SK-N-MC (cell line): Measurements from ENCODE around the gene TRIM17.

Source experiments
- DNase-seq: peaks from one replicate; pipeline ENCODE4 v3.0.0-alpha.2; 2011; ENCODE audit warnings: low read depth, low spot score
- H3K27ac ChIP-seq: fragments of 200-600 bp; sonication (generic); 2 replicates; pipeline ENCODE4 v1.5.1; 2016; ENCODE audit warnings: mixed run types
- H3K36me3 ChIP-seq: fragments of 200-600 bp; sonication (generic); 2 replicates; pipeline ENCODE4 v1.6.1; 2017; ENCODE audit warnings: antibody characterized with exemption, low read length, mixed read lengths; ENCODE audit not compliant: insufficient read depth
- H3K4me3 ChIP-seq: fragments of 200-600 bp; sonication (generic); 2 replicates; pipeline ENCODE4 v1.5.1; 2016
- H3K9ac ChIP-seq: fragments of 200-600 bp; sonication (generic); 2 replicates; pipeline ENCODE4 v1.8.0; 2017; ENCODE audit warnings: mixed run types, mixed read lengths; ENCODE audit not compliant: insufficient read length
- H3K9me3 ChIP-seq: fragments of 200-600 bp; sonication (generic); 2 replicates; pipeline ENCODE4 v1.6.1; 2017; ENCODE audit warnings: low read depth, mild to moderate bottlenecking, antibody characterized with exemption, low read length, moderate library complexity, mixed read lengths
- EZH2 ChIP-seq: fragments of 200-600 bp; sonication (generic); IDR thresholded peaks from one replicate; pipeline ENCODE4 v1.6.1; 2017; ENCODE audit warnings: antibody characterized with exemption
- FOXP2 ChIP-seq: optimal IDR thresholded peaks from 2 replicates; pipeline ENCODE3; 2011; ENCODE audit warnings: mild to moderate bottlenecking, moderate library complexity; ENCODE audit not compliant: insufficient read depth; ENCODE audit errors: extremely low read length, control extremely low read depth
- POLR2AphosphoS5 ChIP-seq: IDR thresholded peaks from 2 replicates; pipeline ENCODE4 v1.6.1; 2012; ENCODE audit warnings: mild to moderate bottlenecking, low read depth, low read length, borderline replicate concordance

The TRIM17 gene

DNA sequence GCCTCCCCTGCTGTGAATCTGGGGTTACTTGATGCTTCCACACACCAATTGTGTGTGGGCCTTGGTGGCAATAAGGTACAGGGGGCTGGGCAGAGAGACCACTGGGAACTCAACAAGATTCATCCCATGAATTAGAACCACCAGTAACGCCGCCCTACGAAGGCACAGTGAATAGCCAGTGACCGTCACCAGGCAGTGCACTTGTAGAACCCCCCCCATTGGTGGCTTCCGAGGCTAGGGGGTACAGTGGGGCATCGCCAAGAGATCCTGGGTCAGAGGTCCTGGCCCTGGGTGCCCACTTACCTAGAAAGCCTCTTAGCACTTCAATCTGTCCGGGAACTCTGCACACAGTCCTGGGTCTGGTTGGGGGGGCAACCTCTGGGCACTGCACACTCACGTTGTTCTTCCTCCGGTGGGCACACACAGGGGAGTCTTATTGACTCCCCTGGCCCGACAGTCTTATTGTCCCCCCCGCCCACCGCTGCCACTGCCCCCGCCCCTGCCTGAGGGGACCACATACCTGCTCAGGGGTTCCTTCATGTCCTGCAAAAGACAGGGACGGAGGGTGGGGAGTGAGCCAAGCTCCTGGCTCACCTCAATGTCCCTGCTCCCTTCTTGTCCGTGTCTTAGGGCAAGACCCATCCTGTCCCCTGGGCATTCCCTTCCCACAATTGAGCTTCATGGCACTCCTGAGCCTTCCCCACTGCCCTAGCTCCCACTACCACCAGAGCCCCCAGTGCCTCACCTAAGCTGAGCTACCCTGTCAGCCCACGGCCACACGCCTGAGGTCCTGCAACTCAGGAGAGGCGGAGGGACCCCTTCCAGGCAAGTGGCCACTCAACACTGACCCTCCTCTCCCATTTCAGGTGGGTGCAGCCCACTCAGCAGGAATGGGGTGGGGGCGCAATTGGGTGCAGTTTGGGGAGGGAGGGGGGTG, 7.5 kb downstream of the TRIM17 start:
- H3K36me3 ChIP-seq, result 0 out of 2 replicates have a peak, but pooled peaks cover 4% of the 10 kb centered on the region
- H3K9ac ChIP-seq, result no peak overlapping the region
- no peaks in the 10 kb centered on the region for H3K9me3 ChIP-seq
- no peak for DNase-seq
- no peak overlapping the region for H3K27ac ChIP-seq
- no peak overlapping the region for H3K4me3 ChIP-seq
- TF ChIP-seq EZH2 (no peak), POLR2AphosphoS5 (no peak), FOXP2 (no peak)

DNA sequence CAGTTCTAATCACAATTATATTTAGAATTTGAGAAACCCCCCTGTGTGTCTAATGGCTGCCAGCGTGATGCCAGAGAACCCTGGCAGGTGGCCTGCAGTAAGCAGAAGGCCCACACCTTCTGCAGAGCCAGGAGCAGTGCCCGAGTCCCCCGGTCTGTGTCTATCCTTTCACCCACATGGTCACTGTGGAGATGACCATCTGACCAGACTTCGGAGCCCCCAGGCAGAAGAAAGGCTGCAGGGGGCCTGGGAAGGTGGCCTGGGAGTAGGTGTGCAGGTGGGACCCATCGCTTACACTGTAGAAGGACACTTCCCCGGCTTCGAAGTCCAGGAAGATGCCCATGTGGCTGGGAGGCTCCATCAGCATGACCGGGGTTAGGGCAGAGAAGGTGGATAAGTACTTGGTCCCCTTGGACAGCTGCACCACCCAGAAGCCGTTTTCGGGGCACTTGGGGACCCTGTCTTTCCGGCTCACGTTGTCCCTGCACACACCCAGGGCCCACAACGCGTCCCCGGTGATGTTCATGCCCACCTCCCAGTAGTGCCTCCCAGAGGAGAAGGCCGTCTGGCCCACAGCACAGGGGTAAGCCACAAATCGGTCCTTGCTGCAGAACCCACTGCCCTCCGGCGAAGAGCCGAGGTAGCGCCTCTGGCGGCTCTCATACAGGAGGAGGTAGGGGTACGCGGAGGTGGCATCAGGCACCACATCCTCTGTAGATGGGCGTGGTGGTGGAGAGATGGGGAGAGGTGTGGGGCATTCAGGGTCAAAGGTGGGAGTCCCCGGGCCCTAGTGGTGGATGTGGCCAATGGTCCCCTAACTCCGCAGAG, 8.4 kb downstream of the TRIM17 start:
- no peak for TF ChIP-seq FOXP2
- no peak for TF ChIP-seq EZH2
- TF ChIP-seq POLR2AphosphoS5, result no peak
- Histone ChIP-seq H3K9me3 (no peaks in the 10 kb centered on the region), H3K27ac (no peak overlapping the region), H3K4me3 (peak overlapping the region; percentile 83), H3K36me3 (0 out of 2 replicates have a peak, but pooled peaks cover 4% of the 10 kb centered on the region), H3K9ac (no peak overlapping the region)
- DNase-seq, result no peak

DNA sequence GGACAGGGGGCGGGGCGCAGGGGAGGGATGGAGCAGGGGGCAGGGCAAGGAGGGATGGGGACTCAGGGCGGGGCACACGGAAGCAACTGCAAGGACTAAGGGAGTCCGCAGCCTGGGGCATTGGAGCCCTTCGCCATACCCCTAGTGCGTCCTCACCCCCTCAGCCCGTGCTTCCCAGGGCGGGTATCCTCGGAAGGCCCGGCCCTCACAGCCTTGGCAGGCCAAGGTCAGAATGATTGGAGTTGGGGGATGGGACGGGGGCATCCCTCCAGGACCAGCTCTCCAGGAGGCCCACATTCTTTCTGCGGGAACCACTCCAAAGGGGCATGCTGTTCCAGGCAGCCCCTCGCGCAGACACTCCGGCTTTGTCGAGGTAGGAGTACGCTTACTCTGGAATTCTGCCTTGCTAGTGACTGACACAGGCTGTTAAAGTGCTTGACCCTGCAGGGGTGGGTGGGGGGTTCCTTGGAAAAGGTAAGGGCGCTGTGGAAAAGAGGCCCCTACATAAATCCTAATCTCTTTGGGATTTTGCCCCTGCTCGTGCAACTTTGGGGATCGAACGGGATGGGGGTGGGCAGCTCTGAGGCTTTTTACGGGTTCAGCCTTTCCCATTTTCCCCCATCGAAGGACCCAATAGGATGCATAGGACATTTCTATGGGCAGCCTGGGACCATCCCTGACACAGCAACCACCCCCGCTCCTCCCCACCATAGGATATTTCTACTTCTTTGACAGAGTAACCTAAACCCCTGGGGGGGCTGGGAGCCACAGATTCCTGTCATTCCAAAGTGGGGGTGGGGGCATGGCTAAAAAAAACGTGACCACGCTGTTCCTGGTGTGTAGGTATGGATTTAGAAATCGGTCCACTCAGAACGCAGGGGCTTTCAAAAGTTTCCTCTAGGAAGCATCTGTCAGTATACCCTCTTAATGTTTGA, 9.3 kb downstream of the TRIM17 start:
- no peaks in the 10 kb centered on the region for H3K9me3 ChIP-seq
- peak overlapping the region; percentile 83 for H3K4me3 ChIP-seq
- no peak for DNase-seq
- H3K9ac ChIP-seq, result peak overlapping the region; percentile 65
- H3K36me3 ChIP-seq, result 0 out of 2 replicates have a peak, but pooled peaks cover 4% of the 10 kb centered on the region
- H3K27ac ChIP-seq, result no peak overlapping the region
- TF ChIP-seq FOXP2 (no peak), EZH2 (no peak), POLR2AphosphoS5 (no peak)

DNA sequence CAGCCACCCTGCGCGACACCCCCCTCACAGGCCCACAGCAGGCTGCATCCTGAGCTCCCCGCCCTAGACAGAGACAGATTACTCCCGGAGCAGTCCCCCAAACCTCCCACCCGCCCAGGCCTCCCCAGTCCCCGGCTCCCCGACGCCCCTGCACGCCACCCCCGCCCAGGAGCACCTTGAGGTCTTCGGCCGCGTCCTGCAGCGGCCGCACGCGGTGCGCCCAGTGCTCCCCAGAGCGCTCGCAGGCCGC, 10.8 kb downstream of the TRIM17 start:
- Histone ChIP-seq H3K9ac (peak overlapping the region; percentile 88), H3K36me3 (peaks cover 4% of the 10 kb centered on the region; the same call in 1 of the 2 replicates), H3K27ac (no peak overlapping the region), H3K4me3 (peak overlapping the region; percentile 83), H3K9me3 (no peaks in the 10 kb centered on the region)
- no peak for DNase-seq
- TF ChIP-seq FOXP2 (no peak), EZH2 (no peak), POLR2AphosphoS5 (no peak)

DNA sequence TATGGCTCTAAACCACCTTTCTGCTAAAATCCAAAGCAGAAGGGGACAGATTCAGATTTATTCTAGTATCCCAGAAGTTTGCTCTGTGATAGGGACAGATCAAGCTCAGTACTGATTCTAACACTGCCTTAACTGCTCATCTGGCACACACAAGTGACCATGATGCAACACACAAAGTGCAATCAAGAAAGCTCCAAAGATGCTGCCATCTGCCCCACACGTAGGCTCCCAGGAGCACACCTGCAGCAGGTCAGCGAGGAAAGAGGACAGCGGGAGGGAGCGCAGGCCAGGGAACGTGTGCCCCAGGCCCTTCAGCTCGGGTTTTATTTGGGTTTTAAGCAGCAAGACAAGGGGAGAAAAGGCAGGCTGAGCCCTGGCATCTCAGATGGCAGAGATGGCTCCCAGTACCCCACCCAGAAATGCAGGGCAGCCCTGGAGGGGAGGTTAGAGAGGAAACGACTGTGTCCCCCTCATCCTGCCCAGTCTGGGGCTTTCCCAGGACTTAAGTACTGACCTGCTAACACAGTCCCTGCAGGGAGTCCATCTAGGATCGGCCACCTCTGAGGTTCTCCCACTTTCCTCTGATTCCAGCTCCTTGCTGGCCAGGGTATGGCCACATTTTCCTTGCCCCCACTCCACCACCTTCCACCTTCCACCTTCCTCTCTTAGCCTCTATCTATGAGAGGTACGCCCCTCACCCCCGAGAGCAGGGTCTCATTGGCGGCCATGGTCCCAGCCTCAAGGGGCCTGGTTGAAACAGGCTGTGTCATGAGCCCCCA, 11.3 kb downstream of the TRIM17 start:
- H3K27ac ChIP-seq, result no peak overlapping the region
- no peak for DNase-seq
- TF ChIP-seq POLR2AphosphoS5, result no peak
- TF ChIP-seq FOXP2, result no peak
- TF ChIP-seq EZH2, result no peak

DNA sequence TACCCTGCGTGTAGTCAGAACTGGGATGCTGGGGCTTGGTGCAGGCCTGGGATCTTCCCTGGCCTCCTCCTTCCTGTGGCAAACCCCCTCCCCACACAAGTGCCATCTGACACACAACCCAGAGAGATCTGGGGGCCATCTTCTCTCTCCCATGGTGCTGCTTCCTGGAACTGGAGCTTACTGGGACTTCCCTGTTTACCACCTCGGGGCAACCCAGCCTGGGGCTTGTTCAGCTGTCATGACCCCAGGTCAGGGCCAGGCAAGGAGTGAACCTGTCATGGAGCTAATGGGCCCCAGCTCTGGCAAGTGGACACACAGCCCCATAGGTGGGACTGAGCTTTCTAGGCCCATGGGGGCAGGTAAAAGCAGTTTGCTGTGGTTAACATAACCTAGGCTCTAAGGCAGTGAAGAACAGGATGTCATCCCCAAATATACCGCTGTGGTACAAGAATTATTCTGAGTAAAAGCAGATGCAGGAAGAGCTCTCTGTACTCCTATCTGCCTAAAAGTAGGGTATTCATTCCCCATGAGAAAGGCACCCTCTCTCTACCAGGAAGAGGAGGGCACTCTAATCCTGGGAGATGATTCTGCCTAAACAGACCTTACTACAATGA, 12.4 kb downstream of the TRIM17 start:
- Histone ChIP-seq H3K4me3 (peak overlapping the region; percentile 83; the same call in 1 of the 2 replicates), H3K9ac (peak overlapping the region; percentile 88), H3K36me3 (peaks cover 4% of the 10 kb centered on the region; the same call in 1 of the 2 replicates), H3K27ac (no peak overlapping the region), H3K9me3 (no peaks in the 10 kb centered on the region)
- DNase-seq, result no peak
- TF ChIP-seq POLR2AphosphoS5, result no peak
- TF ChIP-seq FOXP2, result no peak
- no peak for TF ChIP-seq EZH2

More for the DNA sequence above, 11.3 kb downstream of the TRIM17 start:
- Histone ChIP-seq H3K36me3 (peaks cover 4% of the 10 kb centered on the region; the same call in 1 of the 2 replicates), H3K9ac (peak overlapping the region; percentile 88), H3K4me3 (peak overlapping the region; percentile 83), H3K9me3 (no peaks in the 10 kb centered on the region)

DNA sequence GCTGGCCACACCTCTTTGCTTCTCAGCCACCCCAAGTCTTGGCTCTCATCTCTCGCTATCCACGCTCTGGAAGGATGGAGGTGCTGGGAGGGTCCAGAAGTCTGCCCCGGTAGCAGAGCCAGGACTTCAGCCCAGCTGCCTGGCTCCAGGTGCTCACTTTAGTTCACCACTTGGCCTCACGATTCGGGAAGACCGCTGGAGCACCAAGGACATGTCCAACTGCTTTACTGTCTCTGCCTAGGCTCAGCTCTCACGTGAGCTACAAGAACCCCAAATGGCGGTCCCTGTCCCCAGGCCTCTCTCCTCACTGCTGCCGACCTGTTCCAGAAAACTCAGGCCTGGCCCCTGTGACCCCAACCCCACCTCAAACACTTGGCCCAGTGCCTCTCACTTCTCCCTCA, 13.4 kb downstream of the TRIM17 start:
- H3K4me3 ChIP-seq, result no peak overlapping the region
- H3K9ac ChIP-seq, result no peak overlapping the region
- no peaks in the 10 kb centered on the region for H3K9me3 ChIP-seq
- H3K36me3 ChIP-seq, result peaks cover 4% of the 10 kb centered on the region; the same call in 1 of the 2 replicates
- H3K27ac ChIP-seq, result no peak overlapping the region
- TF ChIP-seq FOXP2 (no peak), EZH2 (no peak), POLR2AphosphoS5 (no peak)
- no peak for DNase-seq
